ENCODE measurements around the gene RGS4. TPM values are rescaled to one million over a fixed set of nuclear protein-coding genes. Genes with fewer than 3 reads are reported as not detected.
A peak's percentile ranks its signal among the peaks of the same experiment; 100 is the strongest.

The RGS4 gene
- total RNA-seq (2014; rRNA removed; shearing (Covaris generic)), result 80.4 and 84.8 TPM in 2 replicates

DNA sequence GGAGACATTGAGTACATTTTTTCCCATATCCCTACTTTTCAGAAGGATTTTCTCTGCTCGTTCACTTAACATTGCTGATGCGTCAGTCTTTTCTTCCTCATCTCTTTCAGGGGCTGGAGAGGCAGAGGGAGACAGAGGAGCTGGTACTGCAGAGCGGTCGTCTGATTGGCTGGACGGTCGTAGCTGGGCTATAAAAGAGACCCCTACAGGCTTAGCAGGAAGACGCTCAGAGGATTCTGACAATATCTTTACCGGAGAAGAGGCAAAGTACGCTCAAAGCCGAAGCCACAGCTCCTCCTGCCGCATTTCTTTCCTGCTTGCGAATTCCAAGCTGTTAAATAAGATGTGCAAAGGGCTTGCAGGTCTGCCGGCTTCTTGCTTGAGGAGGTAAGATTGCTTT, at the start of gene RGS4:
RGS4 (plus strand) TSS at position 220 of the 400 bp plus-strand sequence; CDS start at position 344, 124 bp downstream.
- DNase-seq (ENCODE audit: low read depth), result peak; percentile 89

- no peak for DNase-seq (ENCODE audit: low read depth)
These were observed 47.0 kb upstream of the RGS4 start for GRCh38 chr1:163022129-163022528.

DNA sequence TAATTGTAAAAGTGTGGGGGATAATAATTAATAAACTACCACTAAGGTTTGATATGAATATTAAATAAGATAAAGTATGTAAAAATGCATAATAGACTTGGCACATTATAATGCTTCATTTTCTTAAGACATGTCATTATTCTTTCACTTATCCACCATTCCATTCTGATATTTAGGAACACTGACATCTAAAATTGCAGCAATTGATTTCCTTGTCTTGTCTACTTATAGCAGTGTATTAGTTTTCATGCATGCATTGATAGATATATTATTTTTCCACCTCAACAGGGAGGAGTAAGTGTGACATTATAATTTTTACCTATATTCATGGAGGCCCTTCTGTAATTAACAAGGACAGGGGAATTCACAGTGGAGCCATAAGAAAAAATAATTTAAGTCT, 41.6 kb upstream of the RGS4 start:
- DNase-seq (ENCODE audit: low read depth), result no peak

- no peak for DNase-seq (ENCODE audit: low read depth)
These were observed 39.3 kb upstream of the RGS4 start for GRCh38 chr1:163029901-163030300.

- DNase-seq (ENCODE audit: low read depth), result peak; percentile 98
These were observed 33.5 kb upstream of the RGS4 start for GRCh38 chr1:163035446-163036249.

DNA sequence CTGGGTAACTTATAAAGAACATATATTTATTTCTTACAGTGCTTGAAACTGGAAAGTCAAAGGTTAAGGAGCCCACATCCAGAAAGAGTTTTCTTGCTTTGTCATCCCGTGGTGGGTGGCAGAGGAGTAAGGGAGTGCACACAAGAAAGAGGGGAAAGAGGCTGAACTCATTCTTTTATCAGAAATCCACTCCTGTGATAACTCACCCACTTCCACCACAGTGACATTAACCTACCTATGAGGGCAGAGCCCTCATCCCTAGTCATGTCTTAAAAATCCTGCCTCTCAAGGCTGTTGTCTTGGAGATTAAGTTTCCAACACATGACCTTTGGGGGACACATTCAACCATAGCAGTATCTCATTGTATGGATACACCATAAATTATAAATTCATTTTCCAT, 32.5 kb upstream of the RGS4 start:
- DNase-seq (ENCODE audit: low read depth), result peak; percentile 70

DNA sequence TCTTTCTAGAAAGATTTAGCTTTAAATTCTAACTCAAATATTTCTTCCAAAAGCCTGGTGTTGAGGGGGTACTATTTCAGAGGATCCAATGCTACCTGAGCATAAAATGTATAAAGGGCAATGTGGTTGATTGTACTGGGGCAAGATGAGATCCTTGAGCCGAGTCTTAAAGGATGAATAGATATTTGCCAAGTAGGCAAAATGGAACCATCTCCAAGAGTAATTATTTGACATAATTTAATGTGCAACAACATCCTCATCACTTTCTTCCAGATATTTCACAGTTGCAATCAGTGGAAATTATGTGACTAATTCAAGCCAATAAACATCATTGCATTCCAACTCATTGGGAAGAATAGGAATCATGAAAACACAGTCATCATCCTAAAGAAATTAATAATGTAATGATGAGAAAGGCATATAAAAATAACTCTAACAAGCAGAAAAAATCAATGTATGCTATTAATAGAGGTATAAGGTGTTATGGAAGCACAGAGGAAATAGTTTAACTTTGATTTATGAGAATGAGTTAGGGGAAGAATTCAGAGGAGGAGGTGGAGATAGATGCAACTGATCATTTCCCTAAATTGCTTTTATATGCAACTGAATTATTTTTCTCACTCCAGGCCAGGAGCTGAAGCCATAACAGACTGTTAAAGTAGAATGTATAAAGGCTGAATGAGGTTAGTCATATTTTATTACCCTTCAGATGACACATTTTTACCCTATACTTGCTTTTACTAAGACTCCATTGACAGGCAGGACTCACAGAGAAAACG, 30.0 kb upstream of the RGS4 start:
- no peak for DNase-seq (ENCODE audit: low read depth)

- no peak for DNase-seq (ENCODE audit: low read depth)
These were observed 29.5 kb upstream of the RGS4 start for GRCh38 chr1:163039707-163040093.

GRCh38 chr1:163046071-163046470, 23.1 kb upstream of the RGS4 start:
- peak; percentile 64 for DNase-seq (ENCODE audit: low read depth)

GRCh38 chr1:163047951-163048659, 21.1 kb upstream of the RGS4 start:
- no peak for DNase-seq (ENCODE audit: low read depth)

DNA sequence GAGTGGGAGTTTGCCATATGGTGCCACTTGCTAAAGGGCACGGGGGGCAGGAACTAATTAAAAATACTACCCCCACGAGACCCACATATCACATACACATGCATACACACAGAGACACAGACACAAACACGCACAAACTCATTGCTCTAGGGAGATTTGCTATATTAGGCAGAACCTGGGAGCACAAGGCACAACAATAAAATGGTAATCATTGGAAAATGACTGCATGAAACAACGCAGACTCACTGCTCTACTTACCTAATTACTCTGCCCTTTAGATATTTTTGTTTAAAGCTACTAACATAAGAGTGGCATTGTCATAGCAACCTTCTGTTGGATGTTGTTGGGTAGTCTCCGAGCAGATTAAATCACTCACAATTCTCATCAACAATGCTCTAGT, 20.3 kb upstream of the RGS4 start:
- DNase-seq (ENCODE audit: low read depth), result no peak

DNA sequence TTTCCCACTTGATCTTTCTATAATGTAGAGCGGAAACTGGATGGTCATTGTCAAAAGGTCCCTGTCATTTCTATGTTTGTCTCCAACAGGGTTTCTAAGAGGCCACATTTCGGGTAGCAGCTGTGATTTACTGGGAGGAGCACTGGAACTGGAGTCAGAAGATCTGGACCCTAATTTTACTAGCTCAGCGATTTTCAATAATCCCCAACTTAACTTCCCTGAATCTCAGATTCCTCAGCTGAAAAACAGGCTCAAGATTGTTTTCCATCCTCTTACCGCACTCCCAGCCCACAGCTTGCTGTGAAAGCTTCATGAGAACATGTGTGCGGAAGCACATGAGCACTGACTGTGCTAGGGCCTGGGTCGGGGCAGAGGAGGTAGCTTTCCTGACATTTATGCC, 19.9 kb upstream of the RGS4 start:
- DNase-seq (ENCODE audit: low read depth), result no peak

- DNase-seq (ENCODE audit: low read depth), result no peak
These were observed 18.7 kb upstream of the RGS4 start for GRCh38 chr1:163050496-163050895.

DNA sequence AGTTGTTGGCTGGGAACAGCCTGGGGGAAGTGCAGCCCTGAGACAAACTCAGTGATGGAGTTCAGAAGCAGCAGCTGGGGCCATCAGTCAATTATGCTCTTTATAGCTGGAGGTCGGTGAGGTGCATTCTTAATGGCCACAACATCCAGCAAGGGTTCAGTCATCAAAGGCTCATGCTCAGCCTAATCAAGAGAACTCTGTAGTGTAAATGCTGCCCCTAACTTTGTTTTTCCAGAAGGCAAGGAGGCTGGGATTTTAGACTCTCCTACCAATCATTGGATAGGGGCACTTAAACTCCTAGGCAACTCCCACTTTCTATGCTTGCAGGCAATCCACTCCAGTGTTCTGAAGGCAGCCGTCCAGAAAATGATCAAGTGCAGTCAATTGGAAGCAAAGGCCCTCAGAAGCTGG, 15.0 kb upstream of the RGS4 start:
- DNase-seq (ENCODE audit: low read depth), result peak; percentile 12

- DNase-seq (ENCODE audit: low read depth), result no peak
These were observed 14.2 kb upstream of the RGS4 start for GRCh38 chr1:163055005-163055404.

DNA sequence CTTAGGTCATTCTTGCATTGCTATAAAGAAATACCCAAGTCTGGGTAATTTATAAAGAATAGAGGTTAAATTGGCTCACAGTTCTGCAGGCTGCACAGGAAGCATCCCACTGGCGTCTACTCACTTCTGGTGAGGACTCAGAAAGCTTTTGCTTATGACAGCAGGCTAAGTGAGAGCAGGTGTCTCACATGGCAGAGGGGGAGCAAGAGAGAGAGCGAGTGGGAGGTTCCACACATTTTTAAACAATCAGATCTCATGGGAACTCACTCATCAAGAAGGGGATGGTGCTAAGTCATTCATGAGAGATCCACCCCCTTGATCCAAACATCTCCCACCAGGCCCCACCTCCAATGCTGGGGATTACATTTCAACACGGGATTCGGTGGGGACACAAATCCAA, 13.6 kb upstream of the RGS4 start:
- DNase-seq (ENCODE audit: low read depth), result no peak

- peak; percentile 46 for DNase-seq (ENCODE audit: low read depth)
These were observed 12.3 kb upstream of the RGS4 start for GRCh38 chr1:163056831-163057230.

DNA sequence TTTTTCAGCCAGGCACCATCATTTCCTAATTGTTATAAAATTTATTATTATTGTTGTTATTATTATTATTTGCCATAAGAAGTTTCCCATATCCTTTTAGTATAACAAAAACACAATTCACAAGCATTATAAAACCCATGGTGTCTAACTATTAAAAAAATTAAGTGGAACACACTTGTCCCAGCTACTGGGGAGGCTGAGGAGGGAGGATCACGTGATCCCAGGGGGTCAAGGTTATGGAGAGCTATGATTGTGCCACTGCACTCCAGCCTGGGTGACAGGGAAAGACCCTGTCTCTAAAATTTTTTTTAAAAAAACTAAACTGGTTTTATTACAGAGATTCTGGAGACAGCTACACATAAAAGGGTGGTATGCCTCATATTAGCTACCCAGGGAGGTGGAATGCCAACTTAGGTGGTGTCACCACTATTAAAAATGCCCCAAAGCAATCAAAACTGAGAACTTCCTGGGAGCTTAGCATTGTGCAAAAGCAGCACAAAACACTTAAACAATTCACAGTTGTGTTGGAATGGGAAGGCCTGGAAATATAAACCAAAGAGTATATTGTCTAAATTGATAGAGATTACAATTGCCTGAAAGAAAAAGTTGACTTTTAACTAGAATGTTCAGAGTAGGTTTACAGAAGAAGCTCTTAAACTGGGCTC, 8.7 kb upstream of the RGS4 start:
- peak; percentile 36 for DNase-seq (ENCODE audit: low read depth)

- DNase-seq (ENCODE audit: low read depth), result no peak
These were observed 6.0 kb upstream of the RGS4 start for GRCh38 chr1:163063143-163063542.

- DNase-seq (ENCODE audit: low read depth), result no peak
These were observed 5.6 kb upstream of the RGS4 start for GRCh38 chr1:163063610-163064009.

DNA sequence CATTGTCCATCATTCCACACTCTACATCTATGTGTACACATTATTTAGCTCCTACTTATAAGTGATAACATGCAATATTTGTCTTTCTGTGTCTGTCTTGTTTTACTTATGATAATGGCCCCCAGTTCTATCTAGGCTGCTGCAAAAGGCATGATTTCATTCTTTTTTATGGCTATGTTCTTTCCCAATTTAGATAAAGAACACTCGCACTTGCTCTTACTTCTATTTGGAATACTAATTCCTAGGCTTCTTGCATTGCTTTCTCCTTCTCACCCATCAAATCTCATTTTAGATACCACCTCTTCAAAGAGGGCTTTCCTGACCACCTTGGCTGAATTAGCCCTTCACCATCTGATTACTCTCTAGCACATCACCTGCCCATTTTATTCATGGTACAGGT, 3.0 kb upstream of the RGS4 start:
- no peak for DNase-seq (ENCODE audit: low read depth)

GRCh38 chr1:163066686-163067085, 2.5 kb upstream of the RGS4 start:
- no peak for DNase-seq (ENCODE audit: low read depth)
